DMS 273 (cell line): ENCODE data around the gene UNC5C.
A peak's percentile ranks its signal among the peaks of the same experiment; 100 is the strongest.

Experiments
- DNase-seq: peaks from one replicate; lab custom pipeline; 2025; ENCODE audit not compliant: unreplicated experiment; lab: John Stamatoyannopoulos, UW

The UNC5C gene

DNA sequence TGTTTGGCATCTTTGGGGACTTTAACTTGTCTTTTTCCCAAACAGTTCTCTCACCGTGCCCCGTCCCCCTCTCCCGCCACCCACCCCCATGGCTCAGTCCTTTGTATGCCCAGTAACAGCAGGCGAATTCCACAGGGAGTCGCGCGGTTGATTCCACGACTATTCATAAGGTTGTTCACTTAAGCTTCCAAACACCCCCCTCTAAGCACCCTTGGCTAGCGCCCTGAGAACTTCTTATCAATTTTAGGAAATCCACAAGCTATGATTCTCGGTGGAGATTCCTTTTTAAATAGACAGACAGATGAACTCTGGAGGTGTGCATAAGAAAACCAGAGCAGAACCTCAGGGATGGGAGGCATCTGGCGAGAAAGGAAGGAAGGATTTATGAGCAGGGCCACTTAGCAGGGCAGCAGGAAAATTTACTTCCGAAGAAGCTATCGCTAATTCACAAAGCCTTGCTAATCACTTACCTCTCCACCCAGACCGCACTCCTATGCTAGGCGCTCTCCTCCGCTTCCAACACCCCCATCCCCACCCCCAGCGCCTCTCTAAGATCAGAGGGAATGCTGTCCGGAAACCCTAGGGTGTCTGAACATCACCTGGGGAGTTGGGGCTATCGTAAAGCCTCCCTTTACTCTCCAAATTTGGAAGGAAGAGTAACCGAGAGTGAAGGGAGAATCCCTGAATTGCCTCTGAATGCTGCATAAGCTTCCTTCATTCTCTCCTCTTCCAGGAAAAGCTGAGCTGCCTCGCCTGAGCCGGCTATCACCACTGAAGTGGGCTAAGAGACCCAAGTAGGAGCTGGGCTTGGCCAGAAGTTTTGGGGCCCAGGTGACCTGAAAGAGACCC, 1.7 kb downstream of the UNC5C start:
- peak; percentile 33 for DNase-seq

DNA sequence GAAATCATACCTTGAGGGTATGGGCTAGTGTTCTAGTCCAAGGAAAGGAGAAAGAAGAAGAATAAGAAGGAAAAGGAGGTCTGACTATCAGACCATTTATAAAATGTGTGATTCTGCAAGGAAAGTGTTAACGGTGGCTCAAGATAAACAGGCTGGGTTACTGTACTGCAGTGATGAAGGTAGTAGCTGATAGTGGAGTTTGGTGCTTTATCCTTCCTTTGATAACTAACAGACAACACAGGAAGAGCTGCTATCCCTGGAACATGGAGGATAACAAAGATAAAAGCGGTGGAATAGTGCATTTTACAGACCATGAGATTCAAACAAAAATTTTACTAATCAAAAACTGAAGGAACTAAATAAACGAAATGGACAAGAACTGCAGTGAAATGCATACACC, 2.6 kb downstream of the UNC5C start:
- no peak for DNase-seq

DNA sequence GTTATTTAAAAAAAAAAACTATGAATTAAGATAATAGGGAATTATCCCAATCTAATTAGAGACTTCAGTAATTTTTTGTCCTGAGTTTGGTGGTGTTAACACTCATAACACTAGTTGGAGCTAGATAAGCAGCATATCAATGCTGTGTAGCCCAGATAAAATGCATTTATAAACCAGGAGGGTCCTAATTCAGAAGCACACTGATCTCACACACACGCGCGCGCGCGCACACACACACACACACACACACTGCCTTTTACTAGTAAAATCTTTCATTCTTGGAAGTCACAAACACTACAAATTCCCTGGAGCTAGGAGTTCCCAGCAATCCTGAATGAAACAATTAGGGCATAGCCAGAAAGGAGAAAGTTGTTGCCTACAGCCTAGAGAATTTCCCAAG, 3.2 kb downstream of the UNC5C start:
- DNase-seq: no peak

DNA sequence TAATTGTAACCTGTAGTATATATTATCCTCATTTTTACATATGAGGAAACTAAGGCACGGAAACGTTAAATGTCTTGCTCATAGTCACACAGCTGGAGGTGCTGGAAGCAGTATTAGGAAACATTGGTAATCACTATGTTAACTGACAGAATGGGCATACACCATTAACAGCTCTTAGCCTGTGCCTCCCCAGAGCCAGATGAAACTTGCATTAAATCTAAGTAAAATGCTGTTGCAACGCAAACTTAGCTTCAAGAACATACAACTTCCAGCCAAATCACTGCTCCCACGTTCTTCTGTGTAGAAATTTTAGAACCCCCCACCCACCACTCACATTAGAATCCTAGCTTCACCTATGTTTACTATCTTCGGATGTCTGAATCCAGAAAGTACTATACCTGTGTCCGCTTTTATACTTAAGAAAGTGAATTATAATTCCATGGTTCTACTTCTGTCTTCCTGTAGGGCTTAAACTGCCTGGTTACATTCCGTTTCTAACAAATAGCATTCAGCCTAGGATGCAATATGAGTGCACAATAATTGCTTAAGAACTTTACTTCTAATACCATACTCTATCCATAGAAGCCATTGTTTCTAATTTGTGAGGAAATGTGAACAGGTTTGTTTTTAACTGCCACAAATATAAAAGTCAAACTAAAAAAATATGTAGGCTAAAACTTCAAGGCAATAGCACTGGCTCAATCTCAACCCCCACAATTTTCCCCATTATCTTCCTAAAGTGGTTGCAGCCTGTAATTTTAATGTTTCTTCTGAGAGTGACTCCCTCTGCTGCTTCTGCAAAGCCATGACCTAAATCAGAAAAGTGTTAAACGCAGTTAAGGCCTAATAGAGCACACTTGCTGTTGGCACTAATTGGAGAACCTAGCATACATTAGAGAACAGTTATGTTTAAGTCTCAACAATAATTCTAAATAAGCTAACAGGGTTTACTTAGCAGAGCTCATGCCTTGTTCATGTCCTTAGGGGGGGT, 4.4 kb downstream of the UNC5C start:
- peak; percentile 16 for DNase-seq

DNA sequence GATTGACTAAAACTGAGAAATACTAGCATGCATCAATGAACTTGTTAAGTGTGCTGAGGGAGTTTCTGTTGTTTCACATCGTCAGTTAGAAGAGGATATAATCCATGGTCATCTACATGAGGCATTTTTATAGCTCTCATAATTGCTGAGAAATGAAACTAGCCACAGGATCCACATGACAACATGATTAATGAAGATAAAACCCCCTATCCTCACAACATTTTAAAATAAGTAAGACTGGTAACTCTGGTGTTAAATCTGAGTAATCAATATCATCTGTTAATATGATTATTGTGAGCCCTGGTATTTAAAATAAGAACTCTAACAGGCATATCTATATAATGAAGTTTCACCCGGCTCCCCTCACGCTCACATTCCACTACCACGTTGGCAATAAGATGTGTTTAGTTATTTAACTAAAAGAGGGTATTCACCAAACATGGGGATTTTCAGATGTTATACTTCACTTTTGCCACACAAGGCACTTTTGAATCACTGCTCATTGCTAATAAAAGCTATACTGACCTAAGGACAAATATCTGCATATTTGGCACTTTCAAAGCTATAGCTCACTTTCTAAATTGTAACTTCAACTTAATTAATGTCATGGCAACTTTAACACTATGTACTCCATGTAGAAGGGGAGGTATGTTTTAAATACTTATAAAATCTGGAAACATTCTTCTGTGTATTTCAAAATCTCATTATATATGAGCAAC, 6.7 kb downstream of the UNC5C start:
- DNase-seq: no peak

DNA sequence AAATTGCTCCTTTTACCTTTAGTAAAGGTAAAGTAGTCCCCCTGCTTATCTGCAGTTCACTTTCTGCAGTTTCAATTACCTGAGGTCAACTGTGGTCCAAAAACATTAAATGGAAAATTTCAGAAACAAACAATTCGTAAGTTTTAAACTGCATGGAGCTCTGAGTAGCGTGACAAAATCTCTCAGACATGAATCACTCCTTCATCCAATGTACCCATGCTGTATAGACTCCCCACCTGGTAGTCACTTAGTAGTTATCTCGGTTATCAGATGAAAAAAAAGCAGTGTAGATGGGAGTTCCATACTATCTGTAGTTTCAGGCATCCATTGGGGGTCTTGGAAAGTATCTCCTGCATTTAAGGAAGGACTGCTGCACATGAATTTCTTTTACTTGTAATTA, 7.7 kb downstream of the UNC5C start:
- DNase-seq: no peak

DNA sequence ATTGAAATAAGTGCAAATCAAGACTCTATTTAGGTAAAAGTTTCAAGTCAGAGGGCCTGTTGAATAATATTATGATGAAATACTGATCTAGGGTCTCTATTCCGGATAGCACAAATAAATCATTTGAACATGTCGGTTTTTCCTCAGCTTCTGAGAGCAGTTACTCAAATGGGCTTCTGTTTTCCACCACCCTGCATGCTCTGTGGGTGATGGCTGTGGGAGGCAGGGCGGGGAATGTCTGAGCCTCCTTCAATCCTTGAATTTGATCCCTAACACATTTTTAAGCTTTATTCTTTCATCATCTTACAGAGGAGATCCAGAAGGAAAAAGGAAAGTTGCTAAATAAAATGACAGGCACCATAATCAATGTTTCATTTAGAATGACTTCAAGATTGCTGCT, 8.5 kb downstream of the UNC5C start:
- DNase-seq: no peak

GRCh38 chr4:95539106-95539505, 9.7 kb downstream of the UNC5C start:
- no peak for DNase-seq

DNA sequence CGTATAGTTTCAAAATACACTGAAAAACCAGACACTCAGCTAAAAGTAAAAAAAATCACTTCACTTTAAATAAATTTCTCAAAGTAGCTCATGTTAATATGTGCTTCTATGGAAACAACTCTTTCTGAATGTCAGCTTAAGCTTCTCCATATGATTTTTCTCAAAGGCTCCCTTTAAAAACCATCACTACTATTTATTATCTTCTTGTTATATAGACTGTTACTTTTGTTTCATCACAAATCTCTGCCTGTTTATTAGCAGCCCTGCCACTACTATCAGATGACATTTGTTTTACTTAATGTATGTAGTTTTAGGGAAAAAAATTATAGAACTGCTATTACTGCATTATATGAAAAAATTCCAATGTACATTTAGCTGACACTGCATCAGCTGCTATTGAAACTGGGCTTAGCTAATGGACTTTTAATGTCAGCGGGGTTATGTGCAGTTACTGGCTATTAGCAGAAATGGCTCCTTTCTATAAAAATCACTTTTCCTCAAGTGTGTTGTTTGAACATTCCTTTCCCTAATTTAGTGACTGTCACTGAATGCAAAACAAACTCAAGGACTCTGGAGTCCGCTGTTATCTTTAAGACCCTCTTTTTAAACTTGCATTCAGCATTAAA, 10.8 kb downstream of the UNC5C start:
- DNase-seq: no peak

- no peak for DNase-seq
These were observed 11.6 kb downstream of the UNC5C start for GRCh38 chr4:95537191-95537590.

DNA sequence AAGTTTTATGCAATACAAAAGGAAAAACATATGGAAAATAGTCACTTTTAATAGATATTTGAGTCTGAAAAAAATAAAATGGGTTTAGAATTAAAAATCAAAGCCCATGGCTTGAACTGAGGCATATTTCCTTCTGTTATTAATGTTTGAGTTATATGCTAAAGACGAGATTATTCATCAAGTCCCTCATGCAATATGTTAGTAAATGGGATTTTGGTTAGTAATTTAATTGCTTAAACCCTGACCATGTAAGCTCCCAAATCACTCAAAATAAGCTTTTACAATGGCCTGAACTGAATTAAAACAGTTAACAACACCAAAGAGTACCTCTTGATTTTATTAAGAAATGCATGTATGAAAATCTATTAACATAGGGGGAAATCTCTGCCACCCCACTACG, 12.1 kb downstream of the UNC5C start:
- no peak for DNase-seq

DNA sequence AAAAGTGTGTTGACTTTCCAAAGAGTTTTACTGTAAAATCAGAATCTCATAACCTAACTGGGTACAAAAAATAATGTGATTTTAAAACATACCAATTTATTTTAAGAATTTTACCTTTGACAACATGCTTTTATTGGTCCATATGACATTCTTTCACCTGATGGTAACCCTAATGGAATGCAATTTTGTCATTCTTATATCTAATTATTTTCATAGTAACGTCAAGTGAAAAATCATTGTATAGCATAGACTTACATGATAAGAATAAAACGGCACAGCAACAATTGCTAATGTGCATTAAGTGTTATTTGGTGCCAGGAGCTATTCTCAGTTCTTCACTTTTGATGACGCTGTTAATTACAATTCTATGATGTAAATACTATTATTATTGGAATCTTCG, 13.6 kb downstream of the UNC5C start:
- DNase-seq: no peak

- DNase-seq: no peak
These were observed 14.7 kb downstream of the UNC5C start for GRCh38 chr4:95534032-95534431.

DNA sequence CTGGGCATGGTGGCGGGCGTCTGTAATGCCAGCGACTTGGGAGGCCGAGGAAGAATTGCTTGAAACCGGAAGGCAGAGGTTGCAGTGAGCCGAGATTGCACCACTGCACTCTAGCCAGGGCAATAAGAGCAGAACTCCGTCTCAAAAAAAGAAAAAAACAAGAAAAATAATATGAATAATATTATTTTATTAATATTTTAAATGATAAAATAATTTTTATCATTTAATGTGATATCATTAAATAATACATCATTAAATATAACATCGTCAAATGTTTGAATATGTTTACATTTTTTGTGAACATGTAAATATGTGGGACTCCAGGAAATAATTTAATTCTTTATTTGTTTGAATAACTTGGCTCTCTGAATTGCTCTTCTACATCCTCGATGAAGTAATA, 15.5 kb downstream of the UNC5C start:
- no peak for DNase-seq

GRCh38 chr4:95532305-95532704, 16.5 kb downstream of the UNC5C start:
- no peak for DNase-seq

DNA sequence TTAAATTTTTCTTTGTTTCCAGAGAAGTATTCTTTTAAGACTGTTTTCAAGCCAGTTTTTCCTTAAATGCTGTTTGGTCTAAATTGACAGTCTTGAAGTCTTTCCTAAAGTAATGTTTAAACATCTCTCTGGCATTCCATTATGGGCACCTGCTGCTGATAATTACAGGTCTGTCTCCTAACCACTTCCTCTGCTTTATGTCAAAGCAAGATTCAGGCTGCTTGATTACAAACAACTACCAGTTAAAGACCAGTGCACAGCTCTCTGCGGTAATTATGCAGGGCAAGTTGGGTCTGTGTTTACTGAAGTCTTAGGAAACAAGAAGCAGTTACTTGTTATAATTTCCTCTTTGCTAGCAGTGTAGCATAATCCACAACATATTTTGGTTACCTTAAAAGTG, 17.6 kb downstream of the UNC5C start:
- DNase-seq: no peak

DNA sequence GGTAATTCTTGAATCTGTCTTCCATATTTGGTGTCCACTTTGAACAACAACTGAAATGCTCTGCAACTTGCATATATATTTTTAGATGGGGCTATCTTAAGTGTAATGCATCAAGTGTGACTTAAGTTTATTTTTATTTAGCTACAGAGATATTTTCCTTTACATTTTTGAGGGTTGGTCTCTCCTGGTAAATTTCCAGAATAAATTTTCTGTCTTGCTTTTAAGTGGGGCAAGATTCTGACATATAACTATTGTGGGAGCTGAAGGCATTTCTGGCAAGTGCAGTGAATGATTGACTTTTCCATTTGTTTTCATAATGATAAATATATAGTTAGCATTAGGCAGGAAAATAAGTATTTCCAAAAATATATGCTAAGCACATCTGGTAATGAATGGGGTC, 18.8 kb downstream of the UNC5C start:
- DNase-seq: no peak

- peak; percentile 52 for DNase-seq
These were observed 20.3 kb downstream of the UNC5C start for GRCh38 chr4:95528388-95528948.

DNA sequence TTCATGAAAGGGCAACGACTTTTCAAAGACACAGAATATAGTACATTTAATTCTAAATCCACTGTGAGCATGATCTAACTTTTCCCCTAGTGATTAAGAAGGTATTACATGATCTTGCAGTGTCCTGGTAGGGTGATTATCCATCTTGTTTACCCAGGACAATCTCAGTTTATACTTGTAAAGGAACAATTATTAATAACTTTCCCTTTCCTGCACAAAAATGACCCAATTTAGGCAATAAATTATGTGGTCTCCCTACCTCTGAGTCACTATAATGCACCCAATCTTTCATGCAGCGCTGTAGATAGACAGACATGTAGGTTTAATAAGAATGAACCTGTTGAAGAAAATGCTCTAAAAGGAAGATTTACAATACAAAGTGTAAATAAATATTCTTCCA, 22.7 kb downstream of the UNC5C start:
- no peak for DNase-seq

GRCh38 chr4:95524729-95525128, 24.0 kb downstream of the UNC5C start:
- no peak for DNase-seq

DNA sequence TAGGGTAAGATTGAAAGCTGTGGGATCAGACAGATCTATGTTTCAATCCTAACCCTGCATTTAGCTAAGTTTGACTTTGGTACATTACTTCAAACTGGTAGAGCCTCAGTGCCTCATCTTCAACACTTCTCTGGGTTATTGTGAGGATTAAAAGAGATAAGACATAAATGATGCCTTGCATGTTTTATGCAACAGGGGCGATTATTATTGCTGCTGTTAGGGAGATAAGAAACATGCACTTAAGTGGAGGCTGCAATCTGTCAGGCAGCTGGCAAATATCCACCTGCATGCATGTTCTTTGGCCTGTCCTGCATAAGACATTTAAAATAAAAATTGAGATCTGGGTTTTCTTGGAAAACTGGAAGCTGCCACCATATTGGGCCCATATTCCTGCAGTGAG, 24.6 kb downstream of the UNC5C start:
- peak; percentile 51 for DNase-seq
